Tibial nerve (tissue), 4 donors: ENCODE measurements around the gene RNF123. TPM values are rescaled to one million over a fixed set of nuclear protein-coding genes. Genes with fewer than 3 reads are reported as not detected.
A peak's percentile ranks its signal among the peaks of the same experiment; 100 is the strongest.

Source experiments
- DNase-seq, 2 donors: peaks; one replicate each; pipeline ENCODE4 v3.0.0-alpha.2; 2019; ENCODE audit warnings: low spot score in 2 of 2
- H3K27ac ChIP-seq, 4 donors: fragments of 200-600 bp; sonication (generic) in 3 of 4; one replicate each; pipeline ENCODE4 v1.5.1; 2017 to 2019; ENCODE audit warnings: mild to moderate bottlenecking in 1 of 4
- H3K27me3 ChIP-seq, 2 donors: fragments of 200-600 bp; sonication (generic) in 1 of 2; one replicate each; pipeline versions ENCODE4 v1.5.1 to v1.6.0; 2017 to 2019
- H3K36me3 ChIP-seq, 3 donors: fragments of 200-600 bp; sonication (generic); one replicate each; pipeline ENCODE4 v1.5.1; 2018 to 2019
- H3K4me1 ChIP-seq, 4 donors: fragments of 200-600 bp; sonication (generic) in 3 of 4; one replicate each; pipeline ENCODE4 v1.5.1; 2017 to 2019
- H3K4me3 ChIP-seq, 4 donors: fragments of 200-600 bp; sonication (generic) in 3 of 4; one replicate each; pipeline ENCODE4 v1.5.1; 2017 to 2019; ENCODE audit warnings: mild to moderate bottlenecking in 1 of 4, moderate library complexity in 1 of 4
- H3K9me3 ChIP-seq, 4 donors: fragments of 200-600 bp; sonication (generic) in 3 of 4; one replicate each; pipeline ENCODE4 v1.5.1; 2017 to 2019
- CTCF ChIP-seq, 5 experiments: fragments of 200-600 bp in 3 of 5; fragments of 450-650 bp in 2 of 5; sonication (generic) in 3 of 5; IDR thresholded peaks; one replicate each; pipeline ENCODE4 v1.5.1; 2016 to 2019; ENCODE audit warnings: antibody characterized with exemption in 5 of 5, mild to moderate bottlenecking in 3 of 5, moderate library complexity in 2 of 5
- EP300 ChIP-seq, 2 donors: sonication (generic); formaldehyde crosslinking; IDR thresholded peaks; one replicate each; pipeline ENCODE4 v1.6.1; 2017; ENCODE audit warnings: antibody characterized with exemption in 2 of 2, mild to moderate bottlenecking in 1 of 2
- POLR2A ChIP-seq, 2 donors: fragments of 450-650 bp; IDR thresholded peaks; one replicate each; pipeline ENCODE4 v1.6.1; 2017; ENCODE audit warnings: antibody characterized with exemption in 2 of 2, mild to moderate bottlenecking in 2 of 2, moderate library complexity in 2 of 2
- WGBS, 2 donors: methylation state at CpG; one replicate each; pipeline ENCODE4 v1.1.5; 2018; 5-methylcytosine and 5-hydroxymethylcytosine counted together
- total RNA-seq, 4 donors: library from RNA; depleted of rRNA; stranded (reverse); fragments of >200 nt; gene quantifications; one replicate each; pipeline ENCODE4 v1.1.0, GENCODE V29; 2016

Gene RNF123
- total RNA-seq, 4 donors from 2014 or later, result 32.9 to 64.7 (median 39.1) TPM

GRCh38 chr3:49671291-49672288, 17.8 kb upstream of the RNF123 start:
- Histone ChIP-seq H3K27me3 (no peaks in the 10 kb centered on the region), H3K27ac (no peak overlapping the region), H3K36me3 (peaks cover 0 to 11% (median 0%) of the 10 kb centered on the region in 3 donors), H3K4me1 (peaks cover 0 to 28% (median 13%) of the 10 kb centered on the region in 4 donors), H3K4me3 (no peak overlapping the region), H3K9me3 (peaks cover 0 to 5% (median 0%) of the 10 kb centered on the region in 4 donors)
- peak in 1 of 2 donors; percentile 32 for DNase-seq
- peak; percentile 62 to 76 (median 68) for TF ChIP-seq CTCF (IDR thresholded peaks at IDR 0.05)
- TF ChIP-seq POLR2A (IDR thresholded peaks at IDR 0.05), result no peak
- 36 to 42% methylated on average over 11 of the region's 11 CpGs for WGBS, 2 donors

- DNase-seq, result no peak
- peaks cover 0 to 27% (median 8%) of the 10 kb centered on the region in 3 donors for H3K36me3 ChIP-seq
- peaks cover 0 to 5% (median 0%) of the 10 kb centered on the region in 4 donors for H3K9me3 ChIP-seq
- peak overlapping the region; percentile 79 to 100 (median 87) for H3K4me3 ChIP-seq
- no peak for TF ChIP-seq EP300 (IDR thresholded peaks at IDR 0.05)
- TF ChIP-seq POLR2A (IDR thresholded peaks at IDR 0.05), result no peak
- TF ChIP-seq CTCF (IDR thresholded peaks at IDR 0.05), result no peak
- 25 to 27% methylated on average over 15 of the region's 17 CpGs for WGBS, 2 donors
- H3K4me1 ChIP-seq, result peaks cover 0 to 26% (median 13%) of the 10 kb centered on the region in 4 donors
- H3K27ac ChIP-seq, result peak overlapping the region; percentile 63 to 95 (median 92)
- no peaks in the 10 kb centered on the region for H3K27me3 ChIP-seq
Measured at GRCh38 chr3:49673121-49673714, 16.1 kb upstream of the RNF123 start.

GRCh38 chr3:49673715-49674496, 15.5 kb upstream of the RNF123 start, which contains the start of gene APEH:
Gene APEH, plus strand, starts transcription at chr3:49674351. Its CDS starts 51 bp downstream, at chr3:49674402.
- peak; percentile 46 to 79 for TF ChIP-seq EP300 (IDR thresholded peaks at IDR 0.05)
- peak in 1 of 5 experiments; percentile 13 for TF ChIP-seq CTCF (IDR thresholded peaks at IDR 0.05)
- TF ChIP-seq POLR2A (IDR thresholded peaks at IDR 0.05), result peak in 1 of 2 donors; percentile 62
- H3K4me1 ChIP-seq, result peaks cover 0 to 21% (median 13%) of the 10 kb centered on the region in 4 donors
- no peaks in the 10 kb centered on the region for H3K27me3 ChIP-seq
- H3K27ac ChIP-seq, result peak within 1 kb of the TSS; percentile 63 to 95 (median 92)
- peaks cover 0 to 5% (median 0%) of the 10 kb centered on the region in 4 donors for H3K9me3 ChIP-seq
- H3K4me3 ChIP-seq, result peak within 1 kb of the TSS; percentile 79 to 100 (median 87)
- 0 to 1% methylated on average over 65 to 70 of the region's 71 CpGs for WGBS, 2 donors
- peaks cover under 1 to 34% (median 11%) of the 10 kb centered on the region in 3 donors for H3K36me3 ChIP-seq
- peak; percentile 87 to 91 for DNase-seq

- no peak for DNase-seq
- H3K27ac ChIP-seq, result peak overlapping the region; percentile 63 to 95 (median 92)
- WGBS, 2 donors, result 6 to 17% methylated on average over 15 to 34 of the region's 34 CpGs
Measured at GRCh38 chr3:49674497-49674983, 14.8 kb upstream of the RNF123 start.

More at GRCh38 chr3:49674497-49674983, 14.8 kb upstream of the RNF123 start:
- peaks cover 0 to 21% (median 13%) of the 10 kb centered on the region in 4 donors for H3K4me1 ChIP-seq
- no peaks in the 10 kb centered on the region for H3K27me3 ChIP-seq
- TF ChIP-seq EP300 (IDR thresholded peaks at IDR 0.05) (no peak), CTCF (IDR thresholded peaks at IDR 0.05) (no peak), POLR2A (IDR thresholded peaks at IDR 0.05) (no peak)
- H3K9me3 ChIP-seq, result peaks cover 0 to 5% (median 0%) of the 10 kb centered on the region in 4 donors
- H3K36me3 ChIP-seq, result peaks cover 5 to 40% (median 18%) of the 10 kb centered on the region in 3 donors
- H3K4me3 ChIP-seq, result peak overlapping the region; percentile 79 to 100 (median 87)
